Thyroid gland (tissue), 4 donors: ENCODE measurements around the gene MAPRE2.

Experiments used
- CTCF ChIP-seq, 6 experiments: fragments of 200-600 bp in 3 of 6; fragments of 450-650 bp in 3 of 6; sonication (generic) in 3 of 6; IDR thresholded peaks; one replicate each; pipeline ENCODE4 v1.5.1; 2016 to 2019; ENCODE audit warnings: antibody characterized with exemption in 6 of 6, mild to moderate bottlenecking in 2 of 6, inconsistent platforms in 1 of 6, moderate library complexity in 1 of 6
- POLR2A ChIP-seq, 2 donors: fragments of 450-650 bp; IDR thresholded peaks; one replicate each; pipeline ENCODE4 v1.6.1; 2017; ENCODE audit warnings: antibody characterized with exemption in 2 of 2, mild to moderate bottlenecking in 2 of 2, moderate library complexity in 1 of 2

- TF ChIP-seq CTCF (IDR thresholded peaks at IDR 0.05) (no peak), POLR2A (IDR thresholded peaks at IDR 0.05) (no peak)
Observed at GRCh38 chr18:35087726-35088125, 46.5 kb downstream of the MAPRE2 start.
